ENCODE measurements around the gene KIAA1671.
"Not testable (repeated sequence)": the region's sequence is repeated elsewhere in the genome, so short reads cannot be mapped to it uniquely, and the experiment has no call there.

Gene KIAA1671

GRCh38 chr22:25177226-25177625 lies 224.7 kb downstream of the KIAA1671 start:
- no peak for DNase-seq

DNA sequence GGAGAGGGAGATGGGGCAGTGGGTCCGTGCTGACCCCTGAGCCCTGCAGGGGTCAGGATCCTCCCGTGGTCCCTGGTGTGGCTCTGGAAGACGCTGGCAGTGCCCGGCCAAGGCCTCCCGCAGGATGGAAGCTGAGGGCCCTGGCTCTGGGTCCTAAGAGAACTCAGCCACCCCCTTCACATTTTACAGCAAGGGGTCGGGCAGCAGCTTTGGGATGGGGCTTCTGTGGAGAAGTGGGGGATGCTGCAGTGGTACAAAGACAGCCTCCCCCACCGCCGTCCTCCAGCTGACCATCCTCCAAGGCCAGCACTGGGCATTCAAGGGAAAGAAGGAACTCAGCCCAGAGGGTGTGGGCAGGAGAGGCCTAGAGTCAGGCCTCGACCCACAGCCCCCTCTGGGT lies 225.4 kb downstream of the KIAA1671 start:
- no peak for DNase-seq

- DNase-seq: not testable (repeated sequence)
Measured at GRCh38 chr22:25178348-25178747, 225.8 kb downstream of the KIAA1671 start.

- not testable (repeated sequence) for DNase-seq
Measured at GRCh38 chr22:25178869-25179631, 226.5 kb downstream of the KIAA1671 start.

DNA sequence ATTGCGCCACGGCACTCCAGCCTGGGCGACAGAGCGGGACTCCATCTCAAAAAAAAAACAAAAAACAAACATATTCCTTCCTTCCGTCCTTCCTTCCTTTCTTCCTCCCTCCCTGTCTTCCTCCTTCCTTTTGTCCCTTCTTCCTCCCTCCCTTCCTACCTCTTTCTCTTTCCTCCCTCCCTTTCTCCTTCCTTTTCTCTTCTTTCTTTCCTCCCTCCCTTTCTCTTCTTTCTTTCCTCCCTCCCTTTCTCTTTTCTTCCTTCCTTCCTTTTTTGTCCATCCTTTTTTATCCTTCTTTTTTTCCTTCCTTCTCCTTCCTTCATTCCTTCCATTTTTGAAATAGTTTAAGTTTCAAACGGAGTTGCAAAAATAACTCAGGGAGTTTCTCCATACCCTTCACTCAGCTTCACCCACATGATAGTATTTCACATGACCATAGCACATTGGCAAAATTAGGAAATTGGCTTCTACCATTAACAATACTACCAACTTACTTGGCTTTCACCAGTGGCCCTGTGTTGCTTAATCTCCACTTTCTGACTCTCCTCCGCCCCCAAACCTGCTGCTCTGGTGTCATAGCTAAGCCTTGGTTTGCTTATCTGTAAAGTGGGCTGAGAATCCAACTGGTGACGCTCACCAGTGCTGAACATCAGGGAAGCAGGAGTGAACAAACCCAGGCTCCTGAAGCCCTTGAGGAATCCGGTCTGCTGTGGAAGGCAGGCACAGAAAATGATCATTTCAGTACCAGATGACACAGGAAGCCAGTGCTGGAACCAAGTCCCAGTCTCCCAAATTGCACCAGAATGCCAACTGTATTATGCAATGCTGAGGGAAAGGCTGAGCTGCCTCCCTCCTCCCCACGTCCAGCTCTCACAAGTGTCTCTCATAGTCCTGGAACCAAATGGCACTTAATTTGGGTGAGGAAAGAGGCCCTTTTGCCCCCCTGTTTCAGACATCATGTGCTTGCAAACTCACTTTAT lies 229.9 kb downstream of the KIAA1671 start:
- DNase-seq: no peak

DNA sequence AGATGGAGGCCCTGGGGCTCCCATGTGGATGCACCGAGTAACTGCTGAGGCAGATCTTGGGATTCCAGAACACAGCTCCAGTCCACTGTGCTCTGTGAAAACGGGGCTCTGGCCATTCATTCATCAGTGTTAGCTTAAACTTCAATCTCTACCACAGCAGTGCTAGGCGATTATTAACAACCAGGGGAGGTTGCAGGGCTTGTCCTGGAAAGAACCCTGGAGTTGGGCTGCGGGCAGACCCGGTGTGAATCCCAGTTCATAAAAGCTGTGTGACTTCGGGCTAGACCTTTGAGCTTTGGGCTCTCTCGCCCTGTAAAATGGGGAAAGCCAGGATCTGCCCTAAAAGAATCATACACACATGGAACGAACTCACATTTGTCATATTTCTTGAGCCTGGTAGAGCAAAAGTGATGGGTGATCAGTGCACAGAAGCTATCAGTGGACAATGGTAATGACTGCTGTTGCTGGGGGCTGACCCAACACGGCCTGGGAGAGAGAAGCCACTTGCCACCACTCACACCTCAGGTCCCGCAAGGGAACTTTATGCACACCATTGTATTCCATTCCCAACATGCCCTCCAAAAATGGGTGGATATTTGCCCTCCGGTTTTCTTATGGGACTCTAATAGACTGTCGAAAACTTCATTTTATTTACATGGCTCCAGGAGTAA lies 231.6 kb downstream of the KIAA1671 start:
- DNase-seq: no peak

- DNase-seq: no peak
Measured at GRCh38 chr22:25186140-25186539, 233.6 kb downstream of the KIAA1671 start.

- no peak for DNase-seq
Measured at GRCh38 chr22:25187469-25187868, 235.0 kb downstream of the KIAA1671 start.

DNA sequence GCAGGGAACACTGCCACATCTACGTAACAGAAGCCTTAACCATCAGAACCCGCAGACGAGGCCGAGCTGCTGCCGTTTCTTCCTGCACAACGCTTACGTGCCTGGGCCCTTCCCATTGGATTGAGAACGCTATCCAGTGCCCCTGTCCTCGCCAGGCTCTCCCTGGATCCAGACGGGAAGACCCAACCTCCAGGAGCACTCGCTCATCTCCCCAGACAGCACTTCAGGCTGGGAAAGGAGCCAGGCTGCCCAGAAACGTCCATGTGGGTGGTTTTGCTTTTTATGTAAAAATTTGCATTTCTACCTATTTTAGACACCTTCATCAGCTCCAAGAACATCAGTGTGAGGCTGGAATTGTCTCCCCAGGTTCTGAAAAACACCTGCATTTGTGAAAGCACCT lies 239.9 kb downstream of the KIAA1671 start:
- no peak for DNase-seq

DNA sequence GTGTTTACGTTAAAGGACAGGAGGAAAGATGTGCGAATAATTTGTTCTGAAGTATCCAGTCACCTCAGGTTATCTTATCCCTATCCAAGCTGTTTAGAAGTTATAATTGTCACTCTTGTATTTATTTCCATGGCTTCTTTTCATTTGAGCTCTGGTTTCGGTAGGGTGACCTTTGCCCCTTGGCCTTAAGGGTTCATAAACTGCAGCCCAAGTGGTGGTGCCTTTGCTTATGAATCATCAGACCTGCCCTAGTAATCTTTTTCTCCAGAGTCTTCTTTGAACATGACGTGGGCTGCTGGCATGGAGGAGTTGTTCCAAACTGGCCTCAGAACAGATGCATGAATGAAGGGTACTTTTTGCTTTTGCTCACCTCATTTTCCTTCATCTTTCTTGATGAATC lies 240.6 kb downstream of the KIAA1671 start:
- no peak for DNase-seq

DNA sequence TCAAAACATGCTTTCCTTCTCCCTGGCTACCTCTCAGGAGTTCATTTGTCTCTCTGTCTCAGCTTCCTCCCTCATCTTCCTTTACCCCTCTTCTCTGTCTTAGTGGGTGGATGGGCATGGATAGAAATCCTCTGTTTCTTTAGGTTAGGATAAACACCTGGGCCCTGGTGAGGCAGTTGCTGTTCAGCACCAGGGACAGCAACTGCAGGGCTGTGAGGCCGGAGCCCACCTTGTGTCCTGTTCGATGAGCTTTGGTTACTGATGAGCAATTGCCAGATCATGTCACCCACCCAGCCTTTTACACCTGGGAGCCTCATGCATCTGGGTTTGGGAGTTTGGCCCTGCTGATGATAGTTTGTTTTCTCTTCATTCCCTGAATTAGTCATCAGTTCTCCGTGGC lies 241.0 kb downstream of the KIAA1671 start:
- no peak for DNase-seq

- no peak for DNase-seq
Measured at GRCh38 chr22:25196326-25196725, 243.8 kb downstream of the KIAA1671 start.

DNA sequence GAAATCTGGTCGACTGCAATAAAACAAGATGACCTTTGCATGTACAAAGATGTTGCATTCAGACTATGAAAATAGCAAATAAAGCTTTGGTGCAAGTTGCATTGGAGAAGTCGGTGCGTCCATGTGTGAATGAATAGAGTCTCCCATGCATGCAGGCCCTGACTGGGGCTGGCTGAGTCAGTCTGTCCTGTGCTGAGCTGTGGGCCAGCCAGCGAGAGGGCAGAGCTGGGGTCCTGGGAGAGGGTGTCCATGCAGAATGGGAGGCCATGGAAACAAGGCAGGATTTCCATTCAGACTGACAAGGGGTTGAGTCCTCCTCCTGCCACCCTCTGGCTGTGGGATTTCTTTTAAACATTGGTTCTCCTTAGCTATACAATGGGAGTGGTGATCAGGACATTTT lies 244.8 kb downstream of the KIAA1671 start:
- DNase-seq: no peak

DNA sequence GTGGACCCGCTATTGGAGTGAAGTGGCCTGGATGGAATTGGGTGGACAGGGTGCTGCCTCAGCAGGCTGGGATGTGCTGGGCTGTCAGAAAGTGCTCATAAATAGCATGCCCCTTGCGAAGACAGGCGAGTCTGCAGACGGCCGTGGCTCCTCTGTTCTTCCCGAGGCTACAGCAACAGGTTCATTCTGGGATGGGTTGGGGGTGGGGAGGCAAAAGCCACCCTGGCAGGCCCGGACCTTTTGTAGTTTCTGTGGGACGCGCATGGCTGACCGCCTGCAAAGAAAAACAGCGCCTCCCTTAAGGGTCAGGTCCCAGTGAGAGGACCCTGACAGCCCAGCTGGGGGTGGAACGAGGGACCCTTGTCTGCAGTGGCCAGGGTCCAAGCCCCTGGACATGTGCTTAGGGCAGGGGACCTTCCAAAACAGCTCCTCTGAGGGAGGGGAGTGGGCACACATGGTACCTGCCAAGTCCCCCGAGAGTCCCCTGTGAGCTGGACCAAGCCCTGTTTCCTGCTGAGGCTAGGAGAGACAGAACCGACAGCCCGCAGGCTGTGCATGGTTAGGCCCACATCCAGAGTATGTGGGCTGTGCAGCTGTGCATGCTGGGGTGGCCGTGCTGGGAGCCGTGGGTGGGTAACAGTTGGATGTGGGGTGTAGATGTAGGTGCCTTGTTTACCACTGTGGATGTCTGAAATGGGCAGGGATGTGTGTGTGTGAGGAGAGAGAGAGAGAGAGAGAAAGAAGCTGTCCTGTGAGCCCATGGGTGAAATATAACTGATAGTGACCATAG lies 247.4 kb downstream of the KIAA1671 start, which contains the start of gene CRYBB3:
Gene CRYBB3 (plus strand): TSS at position 128 of the 790 bp plus-strand sequence. CDS start 1,539 bp downstream, outside the sequence.
- DNase-seq: no peak

GRCh38 chr22:25200967-25201366 lies 248.5 kb downstream of the KIAA1671 start:
- no peak for DNase-seq

DNA sequence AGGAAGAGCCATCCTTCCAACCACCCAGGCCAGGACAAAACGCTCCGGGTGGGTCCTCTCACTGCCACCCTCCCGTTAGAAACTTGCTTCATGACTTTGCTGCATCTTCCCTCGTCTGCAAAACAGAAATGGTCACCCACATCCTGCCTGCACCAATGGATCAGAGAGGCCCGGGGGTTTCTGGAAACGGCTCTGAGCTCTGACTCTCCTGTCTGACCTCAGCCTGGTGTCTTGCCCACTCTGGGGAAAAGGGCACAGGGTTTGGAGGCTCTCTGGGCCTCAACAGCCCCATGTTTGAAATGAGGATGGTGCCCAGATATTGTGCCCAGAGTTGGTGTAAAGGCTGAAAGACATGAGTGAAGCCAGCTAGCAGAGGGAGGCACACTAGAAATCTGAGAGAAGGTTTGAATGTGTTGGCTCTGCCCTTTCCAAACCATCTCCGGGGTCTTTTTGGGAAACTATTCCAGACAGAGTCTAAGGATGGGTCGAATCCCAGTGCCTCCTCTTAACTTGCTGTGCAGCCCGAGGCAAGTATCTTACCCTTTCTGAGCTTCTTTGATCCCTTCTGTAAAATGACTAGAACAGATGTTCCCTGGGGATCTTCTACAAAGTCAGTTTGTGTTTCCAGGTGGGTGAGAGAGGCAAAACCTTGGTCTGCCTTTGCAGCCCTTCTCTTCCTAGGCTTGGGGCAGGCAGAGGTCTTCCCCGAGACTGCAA lies 249.2 kb downstream of the KIAA1671 start:
- no peak for DNase-seq

- peak; percentile 7 for DNase-seq
Measured at GRCh38 chr22:25202290-25202921, 249.9 kb downstream of the KIAA1671 start.

GRCh38 chr22:25203082-25203481 lies 250.6 kb downstream of the KIAA1671 start:
- no peak for DNase-seq

- DNase-seq: not testable (repeated sequence)
Measured at GRCh38 chr22:25204547-25204946, 252.0 kb downstream of the KIAA1671 start.

GRCh38 chr22:25205847-25206246 lies 253.3 kb downstream of the KIAA1671 start:
- DNase-seq: no peak

GRCh38 chr22:25206998-25207397 lies 254.5 kb downstream of the KIAA1671 start:
- no peak for DNase-seq

Measured in amniotic stem cell (primary cell).